GM19099 (cell line): ENCODE results near the gene SOWAHB.

Experiments used
- POLR2A ChIP-seq: IDR thresholded peaks from 3 replicates; pipeline ENCODE4 v1.6.1; 2011; ENCODE audit warnings: low read depth; ENCODE audit not compliant: insufficient read length; ENCODE audit errors: extremely low read depth

Gene SOWAHB, protein sequence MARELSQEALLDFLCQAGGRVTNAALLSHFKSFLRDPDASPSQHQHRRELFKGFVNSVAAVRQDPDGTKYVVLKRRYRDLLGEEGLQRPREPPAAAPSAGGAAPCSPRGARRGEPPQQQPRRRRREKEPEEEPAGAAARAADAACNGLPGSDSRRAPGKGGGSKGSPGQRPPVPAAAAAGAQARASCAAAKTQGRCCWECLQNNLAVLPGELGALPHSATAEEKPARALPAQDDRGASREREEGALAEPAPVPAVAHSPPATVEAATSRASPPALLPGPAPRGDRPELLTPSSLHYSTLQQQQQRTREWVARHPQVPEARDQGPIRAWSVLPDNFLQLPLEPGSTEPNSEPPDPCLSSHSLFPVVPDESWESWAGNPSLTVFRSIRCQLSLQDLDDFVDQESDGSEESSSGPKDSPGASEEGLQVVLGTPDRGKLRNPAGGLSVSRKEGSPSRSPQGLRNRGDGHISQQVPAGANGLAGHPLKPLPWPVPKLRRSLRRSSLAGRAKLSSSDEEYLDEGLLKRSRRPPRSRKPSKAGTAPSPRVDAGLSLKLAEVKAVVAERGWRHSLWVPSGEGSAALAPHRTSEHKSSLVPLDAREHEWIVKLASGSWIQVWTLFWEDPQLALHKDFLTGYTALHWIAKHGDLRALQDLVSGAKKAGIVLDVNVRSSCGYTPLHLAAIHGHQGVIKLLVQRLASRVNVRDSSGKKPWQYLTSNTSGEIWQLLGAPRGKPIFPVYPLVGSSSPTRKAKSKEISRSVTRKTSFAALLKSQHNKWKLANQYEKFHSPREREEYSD

DNA sequence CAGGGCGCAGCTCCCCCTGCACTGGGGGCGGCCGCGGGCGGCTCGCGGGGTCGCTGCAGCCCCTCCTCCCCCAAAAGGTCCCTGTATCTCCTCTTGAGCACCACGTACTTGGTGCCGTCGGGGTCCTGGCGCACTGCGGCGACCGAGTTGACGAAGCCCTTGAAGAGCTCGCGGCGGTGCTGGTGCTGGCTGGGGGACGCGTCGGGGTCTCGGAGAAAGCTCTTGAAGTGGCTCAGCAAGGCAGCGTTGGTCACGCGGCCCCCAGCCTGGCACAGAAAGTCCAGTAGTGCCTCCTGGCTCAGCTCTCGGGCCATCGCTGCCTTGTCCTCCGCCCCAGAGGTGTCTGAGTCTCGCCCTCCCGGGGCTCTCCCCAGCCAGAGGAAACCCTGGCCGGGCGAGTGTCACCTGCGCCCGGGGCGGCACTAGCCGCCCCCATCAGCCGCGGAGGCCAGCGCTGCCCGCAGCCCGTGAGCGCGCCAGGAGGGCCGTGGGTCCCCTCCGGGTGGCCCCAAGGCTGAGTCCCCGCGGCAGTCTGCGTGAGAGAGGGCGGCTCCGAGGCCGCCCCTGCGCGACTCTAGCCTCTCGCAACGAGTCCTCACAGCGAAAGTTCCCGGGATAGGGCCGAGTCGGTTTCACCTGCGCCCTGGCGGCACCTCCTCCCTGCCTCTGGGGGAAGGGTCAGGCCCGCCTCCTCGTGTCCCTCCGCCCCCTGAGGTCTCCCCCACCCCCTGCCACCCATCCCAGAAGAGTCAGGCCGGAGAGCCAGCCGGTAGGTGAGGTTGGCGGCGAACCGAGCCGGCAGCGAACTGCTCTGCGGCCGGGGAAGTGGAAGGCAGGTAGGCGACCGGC lies at the start of gene SOWAHB:
Gene SOWAHB, minus strand, starts transcription at position 609 of the 849 bp plus-strand sequence. Its CDS starts 295 bp downstream, at position 314.
- no peak for TF ChIP-seq POLR2A

DNA sequence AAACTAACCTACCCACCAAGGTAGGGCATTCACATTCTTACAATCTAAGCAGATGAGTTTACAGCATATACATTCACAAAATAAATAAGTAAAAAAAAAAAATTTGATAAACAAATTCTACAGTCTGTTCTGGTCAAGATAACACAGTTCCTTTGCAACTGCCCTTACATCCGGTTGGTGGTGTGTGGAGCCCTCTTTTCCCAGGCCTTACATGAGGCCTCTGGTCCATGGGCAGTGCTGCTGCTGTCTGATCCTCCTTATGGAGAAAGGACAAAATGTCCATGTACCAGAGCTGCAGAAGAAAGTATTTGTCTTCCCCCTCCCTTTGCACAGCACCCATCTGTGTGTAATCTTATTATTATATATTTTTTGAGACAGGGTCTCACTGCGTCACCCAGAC lies 49.4 kb upstream of the SOWAHB start:
- no peak for TF ChIP-seq POLR2A

DNA sequence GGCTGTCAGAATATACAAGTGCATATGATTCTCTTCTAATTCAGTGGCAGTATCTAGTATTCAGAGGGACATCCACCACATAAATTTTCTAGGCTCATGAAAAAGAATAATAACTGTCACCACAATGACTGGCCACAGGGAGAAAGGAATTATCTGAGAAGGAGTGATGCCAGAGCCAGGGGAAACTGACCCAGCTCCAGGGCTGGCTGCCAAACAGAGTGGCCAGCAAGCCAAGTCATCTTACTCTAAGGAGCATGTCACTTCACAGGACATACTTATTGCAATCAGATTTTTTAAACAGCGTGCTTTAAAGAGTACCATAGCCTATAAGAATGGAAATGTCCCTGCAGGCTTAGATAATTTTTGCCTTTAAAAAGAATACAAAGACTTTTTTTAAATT lies 45.8 kb upstream of the SOWAHB start:
- no peak for TF ChIP-seq POLR2A

DNA sequence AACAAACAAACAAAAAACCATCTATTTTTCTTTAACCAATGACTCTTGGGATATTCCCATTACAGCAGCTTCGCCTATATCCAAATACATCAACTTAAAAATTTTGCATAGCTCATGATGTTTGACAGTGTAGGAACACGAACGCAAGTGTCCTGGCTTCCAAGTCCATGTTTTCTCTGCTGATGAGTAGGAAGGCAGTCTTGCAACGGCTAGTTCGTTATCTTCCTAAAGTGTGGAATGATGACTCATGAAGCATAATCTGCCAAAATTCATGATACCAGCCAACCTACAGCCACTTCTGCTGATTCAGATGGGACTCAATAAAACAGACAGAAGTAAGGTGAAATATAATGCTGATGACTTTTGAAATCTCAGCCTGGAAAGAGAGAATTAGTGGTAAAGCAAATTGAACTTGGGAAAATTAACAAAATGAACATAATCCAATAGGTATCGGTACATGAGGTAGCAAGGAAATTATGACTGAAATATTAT lies 45.2 kb upstream of the SOWAHB start:
- TF ChIP-seq POLR2A: no peak

DNA sequence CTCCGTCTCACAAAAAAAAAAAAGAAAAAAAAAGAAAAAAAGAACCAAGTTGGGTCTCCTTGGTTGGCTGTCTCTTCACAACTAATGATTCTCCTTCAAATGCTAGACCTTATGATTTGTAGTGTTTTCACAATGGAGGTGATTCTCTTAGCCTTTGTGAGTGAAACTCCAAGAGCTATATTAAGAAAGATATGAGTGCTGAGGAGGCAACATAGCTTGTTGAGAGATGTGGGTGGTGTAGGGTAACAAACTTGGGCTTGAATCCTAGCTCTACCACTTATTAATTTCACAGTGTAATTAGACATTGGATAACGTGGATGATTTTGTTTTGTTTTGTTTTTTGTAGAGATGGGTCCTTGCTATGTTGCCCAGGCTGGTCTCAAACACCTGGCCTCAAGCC lies 41.2 kb upstream of the SOWAHB start:
- TF ChIP-seq POLR2A: no peak

DNA sequence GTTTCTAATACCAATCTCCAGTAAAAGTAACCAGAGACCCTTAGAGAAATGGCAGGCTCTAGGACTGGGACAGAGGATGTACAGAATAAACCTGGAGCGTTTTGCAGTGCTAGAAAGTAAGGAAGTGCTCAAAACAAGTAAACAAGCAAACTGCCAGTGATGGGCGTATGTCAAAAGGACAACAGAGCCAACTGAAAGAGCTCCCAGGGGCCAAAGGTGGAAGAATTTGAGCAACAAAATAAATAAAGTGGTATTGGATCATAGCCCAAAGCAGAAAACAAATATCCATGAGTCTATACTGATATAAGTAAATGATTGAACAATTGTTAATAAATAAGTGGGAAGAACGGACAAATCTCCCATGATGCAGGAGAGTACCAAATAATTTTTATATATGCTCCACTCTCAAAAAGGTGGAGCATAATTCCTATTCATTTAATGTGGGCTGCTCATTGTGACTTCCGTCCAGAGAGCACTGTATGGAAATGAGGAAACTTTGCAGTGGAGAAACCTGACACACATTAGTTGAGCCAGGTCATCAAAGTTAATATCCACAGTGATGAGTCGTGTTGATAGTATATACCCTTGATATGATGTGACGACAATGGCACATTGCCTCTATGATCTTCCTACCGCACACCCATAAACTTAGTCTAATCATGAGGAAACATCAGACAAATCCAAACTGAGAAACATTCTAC lies 33.8 kb upstream of the SOWAHB start:
- no peak for TF ChIP-seq POLR2A

DNA sequence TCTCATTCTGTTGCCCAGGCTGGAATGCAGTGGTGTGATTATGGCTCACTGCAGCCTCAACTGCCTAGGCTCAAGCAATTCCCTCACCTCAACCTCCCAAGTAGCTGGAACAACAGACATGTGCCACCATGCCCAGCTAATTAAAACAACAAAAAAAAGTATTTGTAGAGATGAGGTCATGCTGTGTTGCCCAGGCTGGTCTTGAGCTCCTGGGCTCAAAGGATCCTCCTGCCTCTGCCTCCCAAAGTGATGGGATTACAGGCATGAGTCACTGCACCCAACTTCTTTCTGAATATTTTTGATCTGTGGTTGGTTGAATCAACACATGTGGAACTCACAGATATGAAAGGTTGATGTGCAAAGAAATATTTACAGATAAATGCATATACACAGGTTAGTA lies 33.1 kb upstream of the SOWAHB start:
- no peak for TF ChIP-seq POLR2A

DNA sequence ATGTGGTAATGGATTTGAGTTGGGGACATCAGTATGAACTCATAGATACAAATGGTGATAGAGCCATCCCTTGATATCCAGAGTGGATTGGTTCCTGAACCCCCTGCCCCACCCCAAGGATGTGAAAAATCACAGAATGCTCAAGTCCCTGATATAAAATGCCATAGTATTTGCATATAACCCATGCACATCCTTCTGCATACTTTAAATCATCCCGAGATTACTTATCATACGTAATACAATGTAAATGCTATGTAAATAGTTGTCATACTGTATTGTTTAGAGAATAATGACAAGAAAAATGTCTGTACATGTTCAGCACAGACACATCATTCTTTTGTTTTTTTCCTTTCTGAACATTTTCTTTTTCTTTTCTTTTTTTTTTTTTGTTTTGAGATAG lies 32.7 kb upstream of the SOWAHB start:
- TF ChIP-seq POLR2A: no peak

DNA sequence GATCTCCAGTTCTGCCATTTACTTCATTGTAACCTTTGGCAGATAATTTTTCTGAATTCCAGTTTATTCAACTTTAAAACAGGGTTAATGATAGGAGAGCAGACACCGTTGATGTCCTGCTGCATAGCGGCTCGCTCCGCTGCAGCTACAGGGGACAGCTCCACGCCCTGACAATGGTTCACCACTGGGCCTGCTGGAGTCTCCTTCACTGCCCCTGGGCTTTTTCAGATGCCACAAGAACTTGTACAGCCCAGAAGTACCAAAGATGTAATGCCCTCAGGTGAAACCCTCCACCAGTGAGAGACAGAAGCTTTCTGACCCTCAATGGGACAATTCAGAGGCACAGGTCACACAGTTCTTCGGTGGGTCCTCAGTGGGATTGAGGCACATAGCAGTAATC lies 28.9 kb upstream of the SOWAHB start:
- TF ChIP-seq POLR2A: no peak

DNA sequence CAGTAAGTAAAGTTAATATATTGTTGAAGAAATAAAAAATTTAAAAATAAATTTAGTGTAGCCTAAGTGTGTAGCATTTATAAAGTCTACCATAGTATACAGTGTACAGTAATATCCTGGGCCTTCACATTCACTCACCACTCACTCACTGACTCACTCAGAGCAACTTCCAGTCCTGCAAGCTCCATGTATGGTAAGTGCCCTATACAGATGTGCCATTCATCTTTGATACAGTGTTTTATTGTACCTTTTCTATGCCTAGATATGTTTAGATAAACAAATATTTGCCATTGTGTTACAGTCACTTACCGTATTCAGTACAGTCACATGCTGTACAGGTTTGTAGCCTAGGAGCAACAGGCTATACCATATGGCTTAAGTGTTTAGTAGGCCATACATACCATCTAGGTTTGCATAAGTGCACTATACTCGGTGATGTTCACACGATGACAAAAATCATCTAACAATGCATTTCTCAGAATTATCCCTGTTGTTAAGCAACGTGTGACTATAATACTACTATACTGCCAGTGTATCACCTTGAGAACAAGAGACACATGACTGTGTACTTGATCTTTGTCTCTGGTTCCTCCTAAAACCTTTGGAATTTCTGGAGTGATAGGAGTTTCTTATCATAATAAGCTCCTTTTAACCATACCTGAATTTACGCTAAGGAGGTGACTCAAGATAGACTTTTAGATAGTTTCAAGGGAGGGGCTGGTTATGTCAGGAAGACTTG lies 25.8 kb upstream of the SOWAHB start:
- TF ChIP-seq POLR2A: no peak

DNA sequence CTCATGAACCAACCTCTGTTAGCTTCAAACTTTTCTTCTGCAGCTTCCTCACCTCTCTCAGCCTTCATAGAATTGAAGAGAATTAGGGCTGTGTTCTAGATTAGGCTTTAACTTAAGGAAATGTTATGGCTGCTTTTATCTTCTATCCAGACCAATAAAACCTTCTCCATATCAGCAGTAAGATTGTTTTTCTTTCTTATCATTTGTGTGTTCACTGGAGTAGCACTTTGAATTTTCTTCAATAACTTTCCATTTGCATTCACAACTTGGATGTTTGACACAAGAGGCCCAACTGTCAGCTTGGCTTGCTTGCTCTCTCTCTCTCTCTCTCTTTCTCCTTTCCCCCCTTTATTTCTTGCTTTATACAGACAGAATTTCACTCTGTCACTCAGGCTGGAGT lies 22.8 kb upstream of the SOWAHB start:
- no peak for TF ChIP-seq POLR2A

DNA sequence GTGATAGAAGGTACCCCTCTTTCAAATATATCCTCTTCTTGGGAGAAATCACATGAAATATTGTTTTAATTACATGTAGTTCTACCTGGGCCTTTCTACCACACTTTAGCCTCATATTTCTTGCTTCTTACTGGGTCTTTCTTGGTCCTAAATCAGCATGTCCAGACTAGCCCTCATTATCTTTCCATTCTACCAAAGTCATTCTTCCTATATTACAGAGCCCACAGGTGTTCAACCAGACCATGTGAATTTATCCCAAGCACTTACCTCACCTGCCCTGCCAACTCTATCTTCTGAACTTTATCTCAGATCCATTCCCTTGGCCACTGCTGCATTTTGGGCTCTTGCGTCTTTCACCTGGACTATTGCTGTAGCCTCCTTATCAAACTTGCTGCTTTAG lies 11.8 kb upstream of the SOWAHB start:
- no peak for TF ChIP-seq POLR2A

DNA sequence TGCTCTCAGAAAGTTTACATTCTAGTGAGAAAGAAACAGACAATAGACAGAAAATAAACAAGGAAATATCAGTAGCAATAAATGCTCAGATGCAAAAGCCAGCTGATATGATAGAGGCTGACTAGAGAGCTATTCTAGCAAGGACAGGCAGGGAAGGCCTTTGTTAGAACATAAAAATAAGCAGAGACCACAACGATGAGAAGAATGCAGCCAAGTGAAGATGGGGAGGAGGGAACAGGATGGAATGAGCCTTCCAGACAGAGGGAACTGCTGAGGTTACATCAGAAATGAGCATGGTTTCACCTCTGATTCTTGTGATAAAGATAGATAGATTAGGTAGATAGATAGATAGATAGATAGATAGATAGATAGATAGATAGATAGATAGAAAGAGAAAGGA lies 7.6 kb upstream of the SOWAHB start:
- no peak for TF ChIP-seq POLR2A

DNA sequence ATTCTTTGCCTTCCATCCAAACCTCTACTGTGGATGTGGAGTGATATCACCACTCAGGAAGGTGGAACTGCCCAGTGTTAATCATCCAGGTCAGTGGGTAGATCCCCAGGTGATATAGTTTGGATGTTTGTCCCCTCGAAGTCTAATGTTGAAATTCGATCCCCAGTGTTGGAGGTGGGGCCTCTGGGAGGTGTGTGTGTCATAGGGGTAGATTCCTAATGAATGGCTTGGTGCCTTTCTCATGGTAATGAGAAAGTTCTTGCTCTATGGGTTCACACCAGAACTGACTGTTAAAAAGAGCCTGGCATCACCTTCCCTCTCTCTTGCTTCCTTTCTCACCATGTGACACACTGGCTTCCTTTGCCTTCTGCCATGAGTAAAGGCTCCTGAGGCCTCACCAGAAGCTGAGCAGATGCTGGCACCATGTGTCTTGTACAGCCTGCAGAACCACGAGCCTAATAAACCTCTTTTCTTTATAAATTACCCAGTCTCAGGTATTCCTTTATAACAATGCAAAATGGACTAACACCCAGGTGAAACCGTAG lies 6.8 kb upstream of the SOWAHB start:
- TF ChIP-seq POLR2A: no peak

DNA sequence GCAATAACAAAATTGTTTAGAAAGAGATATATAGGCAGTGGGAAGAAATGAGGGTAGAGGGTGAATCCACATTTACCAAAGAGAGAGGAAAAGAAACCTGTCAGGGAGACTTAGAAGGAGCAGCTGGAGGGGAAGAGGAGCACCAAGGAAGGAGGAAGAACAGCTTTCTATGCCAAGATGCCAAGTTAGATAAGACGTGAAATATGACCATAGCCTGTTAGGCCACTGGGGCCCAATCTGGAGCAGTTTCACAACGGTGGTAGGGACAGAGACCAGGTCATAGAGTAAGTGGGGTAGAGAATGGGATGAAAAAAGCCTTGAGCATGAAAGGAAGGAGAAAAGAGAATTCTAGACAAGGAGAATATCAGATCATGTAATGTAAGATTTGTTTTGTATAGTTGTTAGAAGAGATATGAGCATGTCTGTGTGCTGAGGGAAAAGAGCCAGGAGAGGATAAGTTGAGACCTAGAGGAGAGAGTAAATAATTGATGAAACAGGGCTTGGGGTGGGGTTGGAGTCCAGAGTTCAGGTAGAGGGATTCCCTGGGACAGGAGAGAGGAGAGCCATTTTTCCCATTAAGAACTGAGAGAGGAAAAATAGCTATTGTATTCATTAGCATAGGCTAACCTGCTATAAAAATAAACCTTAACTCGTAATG lies 4.4 kb upstream of the SOWAHB start:
- TF ChIP-seq POLR2A: no peak
